ENCODE results near the gene ZC3H10.

ZC3H10 gene

GRCh38 chr12:56121204-56121870 lies 3.3 kb downstream of the ZC3H10 start:
- H3K4me1 ChIP-seq (ENCODE audit: control insufficient read depth, insufficient read depth, low read length) = peaks cover 30% of the 10 kb centered on the region
- no peak overlapping the region for H3K4me3 ChIP-seq (ENCODE audit: low read length)
- H3K36me3 ChIP-seq (ENCODE audit: control insufficient read depth, insufficient read depth, low read length) = peaks cover 12% of the 10 kb centered on the region
- H3K27me3 ChIP-seq (ENCODE audit: control insufficient read depth, insufficient read depth, low read length) = no peaks in the 10 kb centered on the region
- no peak overlapping the region for H3K27ac ChIP-seq (ENCODE audit: low read depth, low read length)
- H3K9ac ChIP-seq (ENCODE audit: low read length) = no peak overlapping the region

- Histone ChIP-seq H3K36me3 (ENCODE audit: control insufficient read depth, insufficient read depth, low read length) (peaks cover 12% of the 10 kb centered on the region), H3K27me3 (ENCODE audit: control insufficient read depth, insufficient read depth, low read length) (no peaks in the 10 kb centered on the region), H3K27ac (ENCODE audit: low read depth, low read length) (no peak overlapping the region), H3K4me3 (ENCODE audit: low read length) (no peak overlapping the region), H3K4me1 (ENCODE audit: control insufficient read depth, insufficient read depth, low read length) (peaks cover 40% of the 10 kb centered on the region), H3K9ac (ENCODE audit: low read length) (no peak overlapping the region)
These were observed 4.6 kb downstream of the ZC3H10 start for GRCh38 chr12:56122637-56123036.

GRCh38 chr12:56124133-56124532 lies 6.1 kb downstream of the ZC3H10 start:
- no peaks in the 10 kb centered on the region for H3K27me3 ChIP-seq (ENCODE audit: control insufficient read depth, insufficient read depth, low read length)
- no peak overlapping the region for H3K4me3 ChIP-seq (ENCODE audit: low read length)
- peaks cover 12% of the 10 kb centered on the region for H3K36me3 ChIP-seq (ENCODE audit: control insufficient read depth, insufficient read depth, low read length)
- no peak overlapping the region for H3K9ac ChIP-seq (ENCODE audit: low read length)
- H3K27ac ChIP-seq (ENCODE audit: low read depth, low read length) = no peak overlapping the region
- peaks cover 31% of the 10 kb centered on the region for H3K4me1 ChIP-seq (ENCODE audit: control insufficient read depth, insufficient read depth, low read length)

- peaks cover 28% of the 10 kb centered on the region for H3K4me1 ChIP-seq (ENCODE audit: control insufficient read depth, insufficient read depth, low read length)
- peaks cover 7% of the 10 kb centered on the region for H3K36me3 ChIP-seq (ENCODE audit: control insufficient read depth, insufficient read depth, low read length)
- no peaks in the 10 kb centered on the region for H3K27me3 ChIP-seq (ENCODE audit: control insufficient read depth, insufficient read depth, low read length)
- peak overlapping the region; percentile 46 for H3K4me3 ChIP-seq (ENCODE audit: low read length)
- no peak overlapping the region for H3K9ac ChIP-seq (ENCODE audit: low read length)
- H3K27ac ChIP-seq (ENCODE audit: low read depth, low read length) = peak overlapping the region; percentile 70
These were observed 8.7 kb downstream of the ZC3H10 start for GRCh38 chr12:56126732-56127239.

GRCh38 chr12:56127485-56127887 lies 9.4 kb downstream of the ZC3H10 start:
- Histone ChIP-seq H3K9ac (ENCODE audit: low read length) (no peak overlapping the region), H3K36me3 (ENCODE audit: control insufficient read depth, insufficient read depth, low read length) (peaks cover 14% of the 10 kb centered on the region), H3K4me3 (ENCODE audit: low read length) (peak overlapping the region; percentile 46), H3K27ac (ENCODE audit: low read depth, low read length) (peak overlapping the region; percentile 70), H3K27me3 (ENCODE audit: control insufficient read depth, insufficient read depth, low read length) (no peaks in the 10 kb centered on the region), H3K4me1 (ENCODE audit: control insufficient read depth, insufficient read depth, low read length) (peaks cover 24% of the 10 kb centered on the region)

GRCh38 chr12:56127888-56128669 lies 10.0 kb downstream of the ZC3H10 start, which contains the start of gene ESYT1:
ESYT1 (plus strand) TSS chr12:56128267; CDS start chr12:56128320, 53 bp downstream.
- Histone ChIP-seq H3K4me1 (ENCODE audit: control insufficient read depth, insufficient read depth, low read length) (peaks cover 19% of the 10 kb centered on the region), H3K27me3 (ENCODE audit: control insufficient read depth, insufficient read depth, low read length) (no peaks in the 10 kb centered on the region), H3K9ac (ENCODE audit: low read length) (peak within 1 kb of the TSS; percentile 77), H3K4me3 (ENCODE audit: low read length) (peak within 1 kb of the TSS; percentile 94), H3K27ac (ENCODE audit: low read depth, low read length) (peak within 1 kb of the TSS; percentile 95), H3K36me3 (ENCODE audit: control insufficient read depth, insufficient read depth, low read length) (peaks cover 18% of the 10 kb centered on the region)

GRCh38 chr12:56128670-56129205 lies 10.7 kb downstream of the ZC3H10 start:
- H3K27ac ChIP-seq (ENCODE audit: low read depth, low read length) = peak overlapping the region; percentile 95

GRCh38 chr12:56129206-56129941 lies 11.3 kb downstream of the ZC3H10 start:
- Histone ChIP-seq H3K36me3 (ENCODE audit: control insufficient read depth, insufficient read depth, low read length) (peaks cover 30% of the 10 kb centered on the region), H3K27me3 (ENCODE audit: control insufficient read depth, insufficient read depth, low read length) (no peaks in the 10 kb centered on the region), H3K9ac (ENCODE audit: low read length) (peak overlapping the region; percentile 77), H3K4me1 (ENCODE audit: control insufficient read depth, insufficient read depth, low read length) (peaks cover 19% of the 10 kb centered on the region), H3K27ac (ENCODE audit: low read depth, low read length) (peak overlapping the region; percentile 95), H3K4me3 (ENCODE audit: low read length) (peak overlapping the region; percentile 94)

More at GRCh38 chr12:56128670-56129205, 10.7 kb downstream of the ZC3H10 start:
- Histone ChIP-seq H3K9ac (ENCODE audit: low read length) (peak overlapping the region; percentile 77), H3K4me1 (ENCODE audit: control insufficient read depth, insufficient read depth, low read length) (peaks cover 19% of the 10 kb centered on the region), H3K4me3 (ENCODE audit: low read length) (peak overlapping the region; percentile 94), H3K36me3 (ENCODE audit: control insufficient read depth, insufficient read depth, low read length) (peaks cover 24% of the 10 kb centered on the region), H3K27me3 (ENCODE audit: control insufficient read depth, insufficient read depth, low read length) (no peaks in the 10 kb centered on the region)

- Histone ChIP-seq H3K27ac (ENCODE audit: low read depth, low read length) (peak overlapping the region; percentile 95), H3K4me1 (ENCODE audit: control insufficient read depth, insufficient read depth, low read length) (peaks cover 19% of the 10 kb centered on the region), H3K4me3 (ENCODE audit: low read length) (peak overlapping the region; percentile 94), H3K9ac (ENCODE audit: low read length) (no peak overlapping the region), H3K36me3 (ENCODE audit: control insufficient read depth, insufficient read depth, low read length) (peaks cover 30% of the 10 kb centered on the region), H3K27me3 (ENCODE audit: control insufficient read depth, insufficient read depth, low read length) (no peaks in the 10 kb centered on the region)
These were observed 12.0 kb downstream of the ZC3H10 start for GRCh38 chr12:56129942-56130495.

- peaks cover 19% of the 10 kb centered on the region for H3K4me1 ChIP-seq (ENCODE audit: control insufficient read depth, insufficient read depth, low read length)
- peaks cover 30% of the 10 kb centered on the region for H3K36me3 ChIP-seq (ENCODE audit: control insufficient read depth, insufficient read depth, low read length)
- no peaks in the 10 kb centered on the region for H3K27me3 ChIP-seq (ENCODE audit: control insufficient read depth, insufficient read depth, low read length)
- H3K4me3 ChIP-seq (ENCODE audit: low read length) = no peak overlapping the region
- no peak overlapping the region for H3K9ac ChIP-seq (ENCODE audit: low read length)
- H3K27ac ChIP-seq (ENCODE audit: low read depth, low read length) = no peak overlapping the region
These were observed 12.8 kb downstream of the ZC3H10 start for GRCh38 chr12:56130876-56131275.

- Histone ChIP-seq H3K36me3 (ENCODE audit: control insufficient read depth, insufficient read depth, low read length) (peaks cover 58% of the 10 kb centered on the region), H3K4me1 (ENCODE audit: control insufficient read depth, insufficient read depth, low read length) (no peaks in the 10 kb centered on the region), H3K27me3 (ENCODE audit: control insufficient read depth, insufficient read depth, low read length) (no peaks in the 10 kb centered on the region), H3K9ac (ENCODE audit: low read length) (no peak overlapping the region), H3K27ac (ENCODE audit: low read depth, low read length) (no peak overlapping the region), H3K4me3 (ENCODE audit: low read length) (no peak overlapping the region)
These were observed 16.8 kb downstream of the ZC3H10 start for GRCh38 chr12:56134897-56135296.
